HepG2 (cell line): ENCODE data around the gene CC2D1B.

Experiments
- ATF7 ChIP-seq, 2 experiments: fragments of 450-650 bp in 1 of 2; sonication (generic) in 1 of 2; formaldehyde crosslinking in 1 of 2; IDR thresholded peaks; 2 replicates each; pipeline versions ENCODE4 v1.4.0 to v1.6.1; 2016 to 2020; ENCODE audit warnings: antibody characterized with exemption in 1 of 2, mild to moderate bottlenecking in 1 of 2, missing genetic modification reagents in 1 of 2
- JUNB ChIP-seq: sonication (generic); formaldehyde crosslinking; IDR thresholded peaks from 2 replicates; pipeline ENCODE4 v1.8.0; 2022; ENCODE audit warnings: missing genetic modification reagents, mild to moderate bottlenecking, borderline replicate concordance
- KDM1A ChIP-seq: IDR thresholded peaks from 2 replicates; pipeline ENCODE4 v1.6.1; 2016; ENCODE audit warnings: missing compliant biosample characterization
- PHB2 ChIP-seq: fragments of 450-650 bp; IDR thresholded peaks from 2 replicates; pipeline ENCODE4 v1.6.1; 2018; ENCODE audit not compliant: partially characterized antibody
- ZBTB8A ChIP-seq: sonication (generic); formaldehyde crosslinking; IDR thresholded peaks from 2 replicates; pipeline ENCODE4 v1.4.0; 2020; ENCODE audit warnings: mild to moderate bottlenecking, low read depth, missing genetic modification reagents, borderline replicate concordance
- ZC3H4 ChIP-seq: sonication (generic); formaldehyde crosslinking; IDR thresholded peaks from 2 replicates; pipeline ENCODE4 v1.4.0; 2020; ENCODE audit warnings: missing genetic modification reagents, borderline replicate concordance
- ZNF121 ChIP-seq: sonication (generic); formaldehyde crosslinking; IDR thresholded peaks from 2 replicates; pipeline ENCODE4 v1.5.0; 2020; ENCODE audit warnings: mild to moderate bottlenecking, missing genetic modification reagents
- ZNF580 ChIP-seq: IDR thresholded peaks from 2 replicates; pipeline ENCODE4 v1.6.1; 2016; ENCODE audit warnings: low read depth, borderline replicate concordance
- ZZZ3 ChIP-seq: sonication (generic); formaldehyde crosslinking; IDR thresholded peaks from 2 replicates; pipeline ENCODE4 v1.4.0; 2020; ENCODE audit warnings: missing genetic modification reagents, mild to moderate bottlenecking, borderline replicate concordance
- TF ChIP-seq, protein P1 (sequence below): sonication (generic); formaldehyde crosslinking; IDR thresholded peaks from 2 replicates; pipeline ENCODE4 v1.5.0; 2020; ENCODE audit warnings: mild to moderate bottlenecking, missing genetic modification reagents, moderate library complexity
- TF ChIP-seq, protein P2 (sequence below): sonication (generic); formaldehyde crosslinking; IDR thresholded peaks from 2 replicates; pipeline ENCODE4 v1.4.0; 2020; ENCODE audit warnings: missing genetic modification reagents

DNA sequence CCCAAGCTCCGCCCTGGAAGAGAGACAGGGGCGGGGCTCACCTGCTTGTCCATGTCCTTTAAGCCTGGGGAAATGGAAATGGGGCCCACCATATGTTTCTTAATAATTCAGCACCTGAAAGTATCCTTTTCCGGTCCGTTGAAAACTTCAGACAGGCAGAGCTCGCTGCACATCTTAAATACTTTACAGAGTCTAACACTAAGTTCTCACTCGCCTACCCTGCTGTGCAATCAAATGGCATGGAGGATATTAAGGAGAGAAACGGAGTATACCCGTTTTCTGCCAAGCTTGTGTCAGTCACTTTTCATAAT, 467 bp upstream of the CC2D1B start:
- TF ChIP-seq ZZZ3 (CRISPR knock-in tag) (no peak), ZNF580 (no peak), ZNF121 (CRISPR knock-in tag) (no peak), ZBTB8A (no peak), PHB2 (no peak), ATF7 (IDR thresholded peaks at IDR 0.05) (no peak), ATF7 (CRISPR knock-in tag; IDR thresholded peaks at IDR 0.05) (no peak), JUNB (CRISPR knock-in tag) (no peak), KDM1A (CRISPR knock-in tag) (no peak), ZC3H4 (CRISPR knock-in tag) (no peak)
- TF ChIP-seq, protein P1, sequence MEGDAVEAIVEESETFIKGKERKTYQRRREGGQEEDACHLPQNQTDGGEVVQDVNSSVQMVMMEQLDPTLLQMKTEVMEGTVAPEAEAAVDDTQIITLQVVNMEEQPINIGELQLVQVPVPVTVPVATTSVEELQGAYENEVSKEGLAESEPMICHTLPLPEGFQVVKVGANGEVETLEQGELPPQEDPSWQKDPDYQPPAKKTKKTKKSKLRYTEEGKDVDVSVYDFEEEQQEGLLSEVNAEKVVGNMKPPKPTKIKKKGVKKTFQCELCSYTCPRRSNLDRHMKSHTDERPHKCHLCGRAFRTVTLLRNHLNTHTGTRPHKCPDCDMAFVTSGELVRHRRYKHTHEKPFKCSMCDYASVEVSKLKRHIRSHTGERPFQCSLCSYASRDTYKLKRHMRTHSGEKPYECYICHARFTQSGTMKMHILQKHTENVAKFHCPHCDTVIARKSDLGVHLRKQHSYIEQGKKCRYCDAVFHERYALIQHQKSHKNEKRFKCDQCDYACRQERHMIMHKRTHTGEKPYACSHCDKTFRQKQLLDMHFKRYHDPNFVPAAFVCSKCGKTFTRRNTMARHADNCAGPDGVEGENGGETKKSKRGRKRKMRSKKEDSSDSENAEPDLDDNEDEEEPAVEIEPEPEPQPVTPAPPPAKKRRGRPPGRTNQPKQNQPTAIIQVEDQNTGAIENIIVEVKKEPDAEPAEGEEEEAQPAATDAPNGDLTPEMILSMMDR (CRISPR knock-in tag), result no peak
- TF ChIP-seq, protein P2, sequence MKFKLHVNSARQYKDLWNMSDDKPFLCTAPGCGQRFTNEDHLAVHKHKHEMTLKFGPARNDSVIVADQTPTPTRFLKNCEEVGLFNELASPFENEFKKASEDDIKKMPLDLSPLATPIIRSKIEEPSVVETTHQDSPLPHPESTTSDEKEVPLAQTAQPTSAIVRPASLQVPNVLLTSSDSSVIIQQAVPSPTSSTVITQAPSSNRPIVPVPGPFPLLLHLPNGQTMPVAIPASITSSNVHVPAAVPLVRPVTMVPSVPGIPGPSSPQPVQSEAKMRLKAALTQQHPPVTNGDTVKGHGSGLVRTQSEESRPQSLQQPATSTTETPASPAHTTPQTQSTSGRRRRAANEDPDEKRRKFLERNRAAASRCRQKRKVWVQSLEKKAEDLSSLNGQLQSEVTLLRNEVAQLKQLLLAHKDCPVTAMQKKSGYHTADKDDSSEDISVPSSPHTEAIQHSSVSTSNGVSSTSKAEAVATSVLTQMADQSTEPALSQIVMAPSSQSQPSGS (CRISPR knock-in tag), result no peak
